WTC11 (cell line): ENCODE data around the gene CD79B. TPM values are rescaled to one million over a fixed set of nuclear protein-coding genes. Genes with fewer than 3 reads are reported as not detected.

ENCODE experiments used
- ATAC-seq: fragments of 200-7000 bp; cut with Tn5 transposase; 2 replicates; pipeline ENCODE4 v1.10.0; 2021; ENCODE audit warnings: mild to moderate bottlenecking, moderate library complexity
- CTCF ChIA-PET: fragments of 300-600 bp; sonication (Branson Sonifier 250); formaldehyde crosslinking; loops from one replicate; lab custom pipeline; 2021; ENCODE audit warnings: antibody characterized with exemption; lab: Charles Lee
- POLR2A ChIA-PET: fragments of 350-600 bp; sonication (Branson Sonifier 250); formaldehyde crosslinking; loops from one replicate; lab custom pipeline; 2021; ENCODE audit warnings: antibody characterized with exemption; lab: Charles Lee
- DNase-seq: peaks from one replicate; pipeline ENCODE4 v3.0.0; 2021; ENCODE audit warnings: low spot score
- H3K27ac Mint-ChIP-seq: 2 replicates; pipeline ENCODE4 v1.8.0; 2021; ENCODE audit warnings: mixed read lengths
- H3K27me3 Mint-ChIP-seq: 2 replicates; pipeline ENCODE4 v1.8.0; 2021; ENCODE audit warnings: low read depth, mild to moderate bottlenecking, moderate library complexity, mixed read lengths
- H3K36me3 Mint-ChIP-seq: 2 replicates; pipeline ENCODE4 v1.8.0; 2021; ENCODE audit warnings: mixed read lengths
- H3K4me1 Mint-ChIP-seq: 2 replicates; pipeline ENCODE4 v1.8.0; 2022; ENCODE audit warnings: mixed read lengths
- H3K4me3 Mint-ChIP-seq: 2 replicates; pipeline ENCODE4 v1.8.0; 2021; ENCODE audit warnings: mild to moderate bottlenecking, moderate library complexity, mixed read lengths
- H3K9me3 Mint-ChIP-seq: 2 replicates; pipeline ENCODE4 v1.8.0; 2021; ENCODE audit warnings: mixed read lengths
- AFF4 ChIP-seq: sonication (generic); formaldehyde crosslinking; IDR thresholded peaks from 2 replicates; pipeline ENCODE4 v1.8.1; 2023; ENCODE audit warnings: mild to moderate bottlenecking, missing genetic modification reagents, borderline replicate concordance
- ATF1 ChIP-seq: sonication (generic); formaldehyde crosslinking; IDR thresholded peaks from 2 replicates; pipeline ENCODE4 v1.8.1; 2023; ENCODE audit warnings: mild to moderate bottlenecking, moderate library complexity, missing genetic modification reagents
- ATF6 ChIP-seq: sonication (generic); formaldehyde crosslinking; IDR thresholded peaks from 2 replicates; pipeline ENCODE4 v1.8.1; 2023; ENCODE audit warnings: mild to moderate bottlenecking, missing genetic modification reagents
- CBFB ChIP-seq: sonication (generic); formaldehyde crosslinking; IDR thresholded peaks from 2 replicates; pipeline ENCODE4 v1.8.1; 2022; ENCODE audit warnings: mild to moderate bottlenecking, low read depth, missing genetic modification reagents
- ELF4 ChIP-seq: sonication (generic); formaldehyde crosslinking; IDR thresholded peaks from 2 replicates; pipeline ENCODE4 v1.8.1; 2022; ENCODE audit warnings: low read depth, mild to moderate bottlenecking, moderate library complexity, missing genetic modification reagents
- ESRRA ChIP-seq: sonication (generic); formaldehyde crosslinking; IDR thresholded peaks from 2 replicates; pipeline ENCODE4 v1.8.1; 2022; ENCODE audit warnings: mild to moderate bottlenecking, missing genetic modification reagents, borderline replicate concordance
- GRHL2 ChIP-seq: fragments of 250-450 bp; sonication (Bioruptor Pico); IDR thresholded peaks from 2 replicates; pipeline ENCODE4 v1.8.0; 2022; ENCODE audit warnings: mild to moderate bottlenecking, moderate library complexity; ENCODE audit not compliant: insufficient replicate concordance, severe bottlenecking
- MAX ChIP-seq: sonication (generic); formaldehyde crosslinking; IDR thresholded peaks from 2 replicates; pipeline ENCODE4 v1.8.0; 2022; ENCODE audit warnings: mild to moderate bottlenecking, missing genetic modification reagents
- NR3C1 ChIP-seq: sonication (generic); formaldehyde crosslinking; conservative IDR thresholded peaks from 2 replicates; pipeline ENCODE4 v1.8.1; 2023; ENCODE audit warnings: low read depth, mild to moderate bottlenecking, missing genetic modification reagents
- SMAD3 ChIP-seq: sonication (generic); formaldehyde crosslinking; IDR thresholded peaks from 2 replicates; pipeline ENCODE4 v1.8.0; 2022; ENCODE audit warnings: missing genetic modification reagents, mild to moderate bottlenecking, borderline replicate concordance
- ZNF396 ChIP-seq: fragments of 250-450 bp; sonication (Bioruptor Pico); IDR thresholded peaks from 2 replicates; pipeline ENCODE4 v1.8.0; 2021; ENCODE audit warnings: mild to moderate bottlenecking, moderate library complexity, borderline replicate concordance
- ZNF425 ChIP-seq: fragments of 250-450 bp; sonication (Bioruptor Pico); conservative IDR thresholded peaks from 2 replicates; pipeline ENCODE4 v1.9.0; 2021; ENCODE audit warnings: mild to moderate bottlenecking
- total RNA-seq: library from RNA; stranded (reverse); gene quantifications from 3 replicates; pipeline ENCODE4 v1.2.3, GENCODE V29; 2021
- TF ChIP-seq, protein P1 (sequence below): sonication (generic); formaldehyde crosslinking; IDR thresholded peaks from 2 replicates; pipeline ENCODE4 v1.8.0; 2023; ENCODE audit warnings: missing genetic modification reagents
- TF ChIP-seq, protein P2 (sequence below): sonication (generic); formaldehyde crosslinking; IDR thresholded peaks from 2 replicates; pipeline ENCODE4 v1.8.0; 2022; ENCODE audit warnings: mild to moderate bottlenecking, missing genetic modification reagents

CD79B gene
- total RNA-seq, 1 experiment from 2014 or later: 3.0 TPM

- CTCF ChIA-PET: interaction anchor here (1.1 to 2.9 kb wide), 5 partner anchors 11 to 49 kb away, joined by 4 to 11 read pairs (median 8); partner anchors contain the start of gene GH1
Measured at GRCh38 chr17:63967953-63968352, 35.8 kb upstream of the CD79B start.

DNA sequence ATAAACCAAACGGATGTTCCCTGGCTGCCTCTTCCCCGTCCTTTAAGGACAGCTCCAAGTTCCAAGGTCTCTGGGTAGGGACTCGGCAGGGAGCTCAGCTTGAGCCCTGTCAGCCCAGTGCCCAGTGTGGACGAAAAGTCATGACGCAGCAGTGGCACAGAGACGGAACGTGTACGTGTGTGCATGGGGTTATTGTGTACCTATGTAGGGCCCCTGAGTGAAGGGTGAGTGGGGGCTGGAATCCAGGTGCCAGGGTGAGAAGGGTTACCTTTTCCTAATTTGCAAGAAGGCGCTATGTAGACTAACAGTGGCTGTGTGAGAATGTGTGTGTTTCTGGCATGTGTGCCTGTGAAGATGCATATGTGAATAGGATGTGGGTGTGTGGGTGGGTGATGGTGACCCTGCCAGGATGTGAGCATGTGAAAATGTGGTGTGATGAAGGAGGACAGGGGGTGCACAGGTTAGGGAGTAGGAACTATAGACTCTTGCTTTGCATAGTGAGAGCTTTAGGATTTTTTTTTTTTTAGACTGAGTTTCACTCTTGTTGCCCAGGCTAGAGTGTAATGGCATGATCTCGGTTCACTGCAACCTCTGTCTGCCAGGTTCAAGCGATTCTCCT is 34.6 kb upstream of the CD79B start:
- Mint-ChIP-seq H3K4me3 (no peak overlapping the region), H3K27me3 (no peaks in the 10 kb centered on the region; the same call in 1 of the 2 replicates), H3K4me1 (peaks cover 6% of the 10 kb centered on the region), H3K27ac (no peak overlapping the region), H3K9me3 (no peaks in the 10 kb centered on the region), H3K36me3 (no peaks in the 10 kb centered on the region)
- DNase-seq (no peak), ATAC-seq (no peak)
- no peak for TF ChIP-seq SMAD3 (CRISPR knock-in tag)
- TF ChIP-seq ZNF396 (CRISPR knock-in tag): no peak
- TF ChIP-seq CBFB (CRISPR knock-in tag): no peak
- no peak for TF ChIP-seq ESRRA (CRISPR knock-in tag)
- POLR2A ChIA-PET: no interaction called here
- CTCF ChIA-PET: interaction anchor here (1.0 to 1.8 kb wide), 6 partner anchors 21 to 59 kb away, joined by 3 to 7 read pairs (median 4); partner anchors contain the start of gene GH1

More at GRCh38 chr17:63967953-63968352, 35.8 kb upstream of the CD79B start:
- TF ChIP-seq ELF4 (CRISPR knock-in tag) (no peak), GRHL2 (CRISPR knock-in tag) (no peak), NR3C1 (CRISPR knock-in tag) (no peak), ATF1 (CRISPR knock-in tag) (no peak), AFF4 (CRISPR knock-in tag) (no peak), MAX (CRISPR knock-in tag) (no peak), ATF6 (CRISPR knock-in tag) (no peak)
- TF ChIP-seq, protein P1, sequence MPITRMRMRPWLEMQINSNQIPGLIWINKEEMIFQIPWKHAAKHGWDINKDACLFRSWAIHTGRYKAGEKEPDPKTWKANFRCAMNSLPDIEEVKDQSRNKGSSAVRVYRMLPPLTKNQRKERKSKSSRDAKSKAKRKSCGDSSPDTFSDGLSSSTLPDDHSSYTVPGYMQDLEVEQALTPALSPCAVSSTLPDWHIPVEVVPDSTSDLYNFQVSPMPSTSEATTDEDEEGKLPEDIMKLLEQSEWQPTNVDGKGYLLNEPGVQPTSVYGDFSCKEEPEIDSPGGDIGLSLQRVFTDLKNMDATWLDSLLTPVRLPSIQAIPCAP (CRISPR knock-in tag): no peak
- POLR2A ChIA-PET: no interaction called here
- H3K4me1 Mint-ChIP-seq: no peaks in the 10 kb centered on the region
- no peaks in the 10 kb centered on the region; the same call in 1 of the 2 replicates for H3K27me3 Mint-ChIP-seq
- no peaks in the 10 kb centered on the region for H3K36me3 Mint-ChIP-seq
- no peaks in the 10 kb centered on the region for H3K9me3 Mint-ChIP-seq
- H3K4me3 Mint-ChIP-seq: no peak overlapping the region
- DNase-seq (no peak), ATAC-seq (no peak)
- no peak overlapping the region for H3K27ac Mint-ChIP-seq

- no peaks in the 10 kb centered on the region for H3K9me3 Mint-ChIP-seq
- no peak overlapping the region for H3K4me3 Mint-ChIP-seq
- H3K36me3 Mint-ChIP-seq: no peaks in the 10 kb centered on the region
- ATAC-seq: no peak
- ChIA-PET CTCF (interaction anchor here (1.4 to 4.0 kb wide), 2 partner anchors 12 to 24 kb away, joined by 3 to 26 read pairs; no protein-coding TSS in a partner anchor), POLR2A (no interaction called here)
- no peaks in the 10 kb centered on the region; the same call in 1 of the 2 replicates for H3K27me3 Mint-ChIP-seq
- peaks cover 20% of the 10 kb centered on the region for H3K4me1 Mint-ChIP-seq
- DNase-seq: no peak
- TF ChIP-seq, protein P2, sequence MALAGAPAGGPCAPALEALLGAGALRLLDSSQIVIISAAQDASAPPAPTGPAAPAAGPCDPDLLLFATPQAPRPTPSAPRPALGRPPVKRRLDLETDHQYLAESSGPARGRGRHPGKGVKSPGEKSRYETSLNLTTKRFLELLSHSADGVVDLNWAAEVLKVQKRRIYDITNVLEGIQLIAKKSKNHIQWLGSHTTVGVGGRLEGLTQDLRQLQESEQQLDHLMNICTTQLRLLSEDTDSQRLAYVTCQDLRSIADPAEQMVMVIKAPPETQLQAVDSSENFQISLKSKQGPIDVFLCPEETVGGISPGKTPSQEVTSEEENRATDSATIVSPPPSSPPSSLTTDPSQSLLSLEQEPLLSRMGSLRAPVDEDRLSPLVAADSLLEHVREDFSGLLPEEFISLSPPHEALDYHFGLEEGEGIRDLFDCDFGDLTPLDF (CRISPR knock-in tag): no peak
- TF ChIP-seq ZNF425 (CRISPR knock-in tag): no peak
- H3K27ac Mint-ChIP-seq: no peak overlapping the region
Measured at GRCh38 chr17:63963123-63963522, 31.0 kb upstream of the CD79B start.
